Lung microvascular endothelial cell (primary cell): ENCODE results near the gene DCP1B. TPM values are rescaled to one million over a fixed set of nuclear protein-coding genes. Genes with fewer than 3 reads are reported as not detected.

Source experiments
- DNase-seq, 2 donors: peaks; one replicate each; pipeline versions ENCODE4 v3.0.0 to v3.0.0-alpha.2; 2010; ENCODE audit warnings: low read depth in 2 of 2
- total RNA-seq: library from RNA; depleted of rRNA; stranded (reverse); fragments of >200 nt; gene quantifications from 2 replicates; pipeline ENCODE4 v1.2.1, GENCODE V29; 2014

The DCP1B gene
- total RNA-seq, 1 donor from 2014 or later: 3.0 TPM

DNA sequence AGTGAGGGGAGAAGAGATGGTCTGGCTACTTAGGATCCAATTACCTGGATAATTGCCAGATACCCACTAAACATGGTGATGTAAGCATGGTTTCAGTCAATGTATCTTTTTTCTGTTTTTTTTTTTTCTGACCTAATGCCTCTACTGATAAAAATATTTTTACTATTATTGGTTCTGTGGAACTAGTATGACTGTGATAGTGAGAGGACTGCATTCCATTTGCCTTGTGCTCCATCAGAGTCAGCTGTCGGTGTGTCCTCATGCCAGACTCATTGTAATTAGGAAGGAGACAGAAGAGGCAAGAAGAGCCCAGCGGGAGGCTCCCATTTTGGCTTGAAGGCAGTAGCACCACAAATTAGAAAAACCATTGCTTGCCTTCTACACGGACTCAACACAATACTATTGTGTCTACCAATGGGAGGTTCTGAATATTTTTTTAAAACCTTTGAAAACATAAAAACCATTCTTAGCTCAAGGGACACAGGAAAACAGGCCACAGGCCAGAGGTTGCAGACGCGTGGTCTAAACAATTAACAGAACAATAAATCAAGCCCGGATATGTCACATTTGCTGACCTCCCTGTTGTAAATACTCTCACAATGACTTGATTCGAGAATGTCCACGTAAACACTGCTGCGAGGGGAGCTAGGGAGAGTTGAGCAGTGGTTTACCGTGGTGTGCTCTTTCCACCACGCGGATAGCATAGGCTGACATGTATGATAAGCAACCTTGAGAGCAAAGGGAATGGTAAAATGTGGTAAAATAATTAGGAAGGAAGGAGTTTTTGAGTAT is 13.5 kb upstream of the DCP1B start:
- peak; percentile 26 to 65 for DNase-seq

GRCh38 chr12:2016862-2017545 is 12.7 kb upstream of the DCP1B start:
- no peak for DNase-seq

DNA sequence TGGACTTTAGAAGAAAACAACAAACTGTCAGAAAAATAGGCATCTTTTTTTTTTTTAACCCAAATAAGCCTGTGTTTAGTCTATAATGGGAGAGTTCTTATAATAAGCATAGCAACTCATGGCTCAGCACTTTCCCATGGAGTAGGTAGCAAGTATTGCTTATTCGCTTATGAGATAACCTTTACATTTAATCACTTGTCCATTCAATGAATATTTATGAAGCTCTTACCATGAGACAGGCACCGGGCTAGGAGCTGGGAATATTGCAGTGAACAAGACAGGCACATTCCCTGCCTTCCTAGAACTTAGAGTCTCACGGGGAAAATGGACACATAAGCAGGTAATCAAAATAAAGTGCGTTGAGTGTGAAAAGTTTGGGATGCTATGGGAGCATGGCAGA is 10.0 kb upstream of the DCP1B start:
- DNase-seq: no peak

- peak in 1 of 2 donors; percentile 24 for DNase-seq
Measured at GRCh38 chr12:2013527-2014223, 9.4 kb upstream of the DCP1B start.

DNA sequence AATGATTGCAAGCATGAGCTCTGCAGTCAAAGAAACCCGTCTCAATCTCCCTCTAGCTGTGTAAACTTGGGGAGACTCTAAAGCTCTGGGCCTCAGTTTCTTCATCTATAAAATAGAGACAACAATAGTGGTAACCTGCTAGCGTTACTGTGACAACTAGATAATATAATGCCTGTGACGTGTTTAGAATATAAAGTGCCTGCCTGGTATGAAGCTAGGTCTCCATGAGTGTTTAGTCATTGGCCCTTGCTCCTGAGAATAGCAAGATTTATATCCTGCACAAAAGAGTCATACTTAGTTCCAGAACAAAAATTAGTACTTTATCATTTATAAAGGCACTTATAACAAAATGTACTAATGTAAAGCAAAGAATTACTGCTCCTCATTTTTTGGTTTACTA is 8.8 kb upstream of the DCP1B start:
- no peak for DNase-seq

DNA sequence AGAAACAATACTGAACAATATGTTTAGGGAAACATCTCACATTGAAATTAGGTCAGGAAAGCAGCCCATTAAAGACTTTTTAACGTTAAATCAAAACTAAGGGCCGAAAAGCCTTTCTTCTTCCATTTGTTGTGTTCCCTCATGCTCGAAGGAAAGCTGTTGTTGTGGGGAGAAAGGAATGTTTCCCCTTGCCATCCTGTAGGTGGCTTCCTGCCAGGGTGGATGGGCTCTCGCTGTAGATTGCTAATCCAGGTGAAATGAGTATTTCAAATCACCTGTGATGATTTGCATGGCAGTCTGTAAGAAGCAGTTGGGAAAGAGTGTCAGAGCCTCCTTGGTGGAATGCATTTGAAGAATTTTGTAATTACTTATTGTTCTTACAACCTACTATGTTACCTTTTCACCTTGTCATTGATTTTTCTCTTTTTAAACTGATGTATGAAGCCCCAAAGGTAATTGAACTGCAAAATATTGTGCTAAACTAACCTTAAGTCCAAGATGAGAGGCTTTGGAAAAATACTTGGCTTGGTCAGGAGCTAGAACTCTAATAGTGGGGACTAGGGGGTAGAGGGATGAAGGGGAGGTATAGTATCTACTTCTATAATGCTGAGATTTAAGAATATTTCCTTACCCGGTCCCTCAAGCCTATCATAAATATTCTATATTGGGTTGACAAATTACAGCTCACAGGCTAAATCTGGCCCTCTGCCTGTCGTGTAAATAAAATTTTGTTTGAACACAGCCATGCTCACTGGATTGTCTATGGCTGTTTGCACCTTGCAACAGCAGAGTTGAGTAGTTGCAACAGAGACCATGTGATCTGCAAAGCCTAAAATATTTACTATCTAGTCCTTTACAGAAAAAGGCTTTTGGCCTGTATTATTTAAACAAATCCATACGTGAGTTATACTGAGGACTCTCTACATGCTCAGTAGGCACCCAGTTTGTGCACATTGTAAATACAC is 7.7 kb upstream of the DCP1B start:
- no peak for DNase-seq

DNA sequence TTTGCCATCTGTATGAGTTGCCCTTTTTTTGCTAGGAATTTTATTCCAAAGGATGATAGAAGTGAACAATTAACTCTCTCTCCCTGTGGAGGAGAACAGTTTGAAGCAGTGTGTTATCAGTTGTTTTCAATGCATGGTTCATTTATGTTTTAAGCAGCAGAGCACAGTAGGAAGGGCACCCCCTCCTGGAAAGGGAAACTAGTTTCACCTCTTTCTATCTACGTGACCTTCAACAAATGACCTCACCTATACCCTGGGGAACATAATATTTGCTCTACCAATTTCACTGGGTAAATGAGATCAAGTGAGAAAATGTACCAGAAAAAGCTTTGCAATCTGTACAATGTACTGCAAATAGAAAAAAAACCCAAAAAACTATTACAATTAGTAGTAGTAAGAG is 5.4 kb upstream of the DCP1B start:
- DNase-seq: no peak

DNA sequence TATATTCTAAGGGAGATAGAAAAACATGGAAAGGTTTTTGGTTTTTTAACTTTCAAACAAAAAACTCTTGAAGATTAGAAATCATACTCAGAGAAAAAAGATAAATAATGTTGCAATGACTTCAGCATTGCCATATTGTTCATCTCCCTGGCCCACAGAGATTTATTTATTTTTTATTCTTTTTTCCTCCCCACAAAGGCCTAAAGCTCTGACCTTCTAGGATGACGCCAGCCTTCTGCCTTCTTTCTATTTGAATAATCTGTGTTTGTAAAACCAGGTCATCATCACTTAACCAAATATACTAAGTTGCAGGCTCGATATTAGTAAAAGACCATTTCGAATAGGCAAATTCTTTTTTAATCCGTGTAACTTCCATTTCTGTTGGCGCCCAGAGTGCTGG is 4.4 kb upstream of the DCP1B start:
- no peak for DNase-seq

DNA sequence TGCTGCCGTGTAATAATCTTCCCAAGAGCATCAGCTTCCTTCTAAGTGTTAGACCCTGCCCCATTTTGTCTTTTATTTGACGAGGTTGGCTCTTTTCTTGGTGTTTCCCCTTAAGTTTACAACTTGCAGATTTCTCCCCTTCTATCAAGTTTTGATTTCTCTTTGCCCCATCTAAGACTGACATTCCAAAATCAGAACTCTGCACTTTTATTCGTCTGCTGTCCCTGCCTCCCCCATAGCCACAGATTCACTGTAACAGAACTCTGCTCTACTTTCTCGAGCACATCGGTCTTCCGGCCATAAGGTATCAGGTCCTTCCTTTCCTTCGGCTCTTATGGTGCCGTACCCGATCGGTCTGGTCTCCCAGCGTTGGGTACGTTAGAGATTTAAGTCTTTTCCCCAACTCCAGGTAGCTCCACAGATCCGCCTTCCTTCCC is 563 bp downstream of the DCP1B start:
- no peak for DNase-seq

DNA sequence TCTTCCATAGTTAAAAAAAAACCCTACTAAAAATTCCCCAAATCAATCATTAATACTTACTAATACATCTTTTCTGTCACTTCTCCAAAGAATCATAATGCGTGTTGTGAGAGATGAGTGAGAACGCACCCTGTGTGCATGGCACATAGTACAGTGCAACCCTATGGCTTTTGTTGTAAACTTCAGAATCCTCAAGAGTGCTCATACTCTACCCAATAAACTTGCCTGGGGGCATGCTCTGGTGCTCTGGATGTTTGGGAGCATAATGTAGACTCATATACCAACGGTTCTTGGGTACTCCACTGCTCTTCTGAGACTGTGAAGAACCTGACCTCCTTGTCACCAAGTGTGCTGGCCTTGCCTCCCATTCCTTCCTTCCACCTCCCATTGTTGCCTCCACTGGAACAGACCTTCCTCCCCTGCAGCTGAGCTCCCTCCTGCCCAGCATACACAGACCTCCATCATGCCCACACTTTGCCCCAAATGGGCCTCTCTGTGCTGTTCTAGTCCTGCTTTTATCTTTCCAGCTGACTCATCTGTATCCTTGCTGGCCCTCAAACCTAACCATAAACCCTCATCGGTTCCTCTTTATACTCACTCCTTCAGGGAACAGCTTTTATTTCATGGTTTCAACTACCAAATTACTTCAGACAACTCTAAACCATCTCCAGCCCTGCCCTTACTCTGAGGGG is 8.9 kb downstream of the DCP1B start:
- no peak for DNase-seq

DNA sequence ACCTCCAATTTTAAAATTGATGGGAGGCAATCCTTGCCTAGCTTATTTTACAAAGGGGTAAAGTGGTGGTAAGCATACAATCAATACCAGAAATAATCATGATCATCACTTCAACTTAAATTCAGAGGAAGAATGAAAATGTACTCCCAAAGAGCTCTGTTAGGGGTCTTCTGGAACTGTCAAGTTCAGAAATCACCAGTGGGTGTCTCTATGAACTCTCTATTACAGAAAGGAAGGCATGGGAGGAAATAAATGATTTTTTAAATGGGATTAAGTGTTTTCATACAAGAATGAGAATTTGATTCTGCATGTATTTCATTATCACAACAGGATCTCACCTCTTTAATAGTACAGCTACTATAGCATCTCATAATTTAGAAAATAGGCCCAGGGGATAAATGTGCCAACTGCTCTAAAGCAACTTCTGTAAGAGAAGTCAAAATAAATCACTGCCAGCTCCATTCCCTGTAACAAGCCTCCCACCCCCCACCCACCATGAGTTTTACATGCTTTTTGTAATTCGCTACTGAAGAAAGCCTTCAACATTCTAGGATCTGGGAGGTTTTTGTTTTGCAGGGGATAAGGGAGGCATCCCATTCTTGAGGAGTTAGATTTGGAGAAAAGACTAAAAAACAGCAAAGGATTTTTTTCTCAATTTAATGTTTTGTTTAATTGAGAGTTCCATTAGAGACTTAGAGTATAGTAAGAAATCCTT is 9.7 kb downstream of the DCP1B start:
- peak in 1 of 2 donors; percentile 7 for DNase-seq

DNA sequence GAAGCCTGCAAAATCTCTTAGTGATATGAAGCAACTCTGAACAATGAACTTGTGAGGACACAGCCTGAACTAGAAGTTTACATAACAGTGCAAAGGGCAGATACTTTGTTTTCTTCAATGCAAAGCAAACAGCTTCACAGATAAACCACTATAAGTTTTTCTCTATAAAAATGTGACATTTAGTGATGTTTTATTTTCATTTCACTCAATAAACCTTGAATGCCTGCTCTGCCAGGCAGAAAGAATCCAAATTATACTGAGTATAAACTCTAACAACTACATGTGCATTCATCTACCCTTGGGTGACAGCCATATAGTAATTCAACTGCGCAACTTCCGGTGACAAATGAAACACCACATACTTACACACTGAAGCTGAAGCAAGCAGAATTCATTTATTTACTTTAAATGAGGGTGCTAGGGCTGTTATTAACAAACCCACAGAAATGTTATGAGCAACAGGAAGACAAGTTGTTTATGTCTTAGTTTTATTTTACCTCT is 10.3 kb downstream of the DCP1B start:
- peak in 1 of 2 donors; percentile 84 for DNase-seq

DNA sequence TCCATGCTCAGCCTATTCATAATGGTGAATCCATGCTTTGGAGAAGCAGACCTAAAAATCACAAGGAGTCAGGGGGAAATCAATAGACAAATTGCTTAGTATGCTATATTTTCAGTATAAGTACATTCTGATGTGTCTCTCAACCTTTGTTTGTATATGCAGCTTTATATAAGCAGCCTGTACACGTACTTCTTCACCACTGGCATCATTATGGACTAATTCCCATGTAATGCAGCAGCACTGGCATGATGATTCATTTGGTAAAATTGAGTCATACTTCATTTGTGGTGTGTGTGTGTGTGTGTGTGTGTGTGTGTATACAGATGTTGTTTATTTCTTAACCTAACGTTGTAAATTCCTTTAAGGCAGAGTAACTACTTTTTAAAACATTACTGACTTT is 10.9 kb downstream of the DCP1B start:
- DNase-seq: peak; percentile 11 to 88

GRCh38 chr12:1992732-1993131 is 11.5 kb downstream of the DCP1B start:
- DNase-seq: no peak

DNA sequence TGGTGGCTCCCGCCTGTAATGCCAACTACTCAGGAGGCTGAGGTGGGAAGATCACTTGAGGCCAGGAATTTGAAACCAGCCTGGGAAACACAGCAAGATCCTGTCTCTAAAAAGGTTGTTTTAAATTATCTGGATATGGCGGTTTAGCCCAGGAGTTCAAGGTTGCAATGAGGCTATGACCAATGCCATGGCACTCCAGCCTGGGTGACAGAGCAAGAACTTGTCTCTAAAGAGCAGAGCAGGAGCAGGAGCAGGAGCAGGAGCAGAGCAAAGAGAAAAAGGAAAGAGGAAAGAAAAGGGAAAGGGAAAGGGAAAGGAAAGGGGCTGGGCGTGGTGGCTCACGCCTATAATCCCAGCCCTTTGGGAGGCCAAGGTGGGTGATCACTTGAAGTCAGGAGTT is 15.1 kb downstream of the DCP1B start:
- no peak for DNase-seq

GRCh38 chr12:1984759-1985158 is 19.5 kb downstream of the DCP1B start:
- DNase-seq: peak in 1 of 2 donors; percentile 1

- DNase-seq: no peak
Measured at GRCh38 chr12:1980282-1980681, 24.0 kb downstream of the DCP1B start.

DNA sequence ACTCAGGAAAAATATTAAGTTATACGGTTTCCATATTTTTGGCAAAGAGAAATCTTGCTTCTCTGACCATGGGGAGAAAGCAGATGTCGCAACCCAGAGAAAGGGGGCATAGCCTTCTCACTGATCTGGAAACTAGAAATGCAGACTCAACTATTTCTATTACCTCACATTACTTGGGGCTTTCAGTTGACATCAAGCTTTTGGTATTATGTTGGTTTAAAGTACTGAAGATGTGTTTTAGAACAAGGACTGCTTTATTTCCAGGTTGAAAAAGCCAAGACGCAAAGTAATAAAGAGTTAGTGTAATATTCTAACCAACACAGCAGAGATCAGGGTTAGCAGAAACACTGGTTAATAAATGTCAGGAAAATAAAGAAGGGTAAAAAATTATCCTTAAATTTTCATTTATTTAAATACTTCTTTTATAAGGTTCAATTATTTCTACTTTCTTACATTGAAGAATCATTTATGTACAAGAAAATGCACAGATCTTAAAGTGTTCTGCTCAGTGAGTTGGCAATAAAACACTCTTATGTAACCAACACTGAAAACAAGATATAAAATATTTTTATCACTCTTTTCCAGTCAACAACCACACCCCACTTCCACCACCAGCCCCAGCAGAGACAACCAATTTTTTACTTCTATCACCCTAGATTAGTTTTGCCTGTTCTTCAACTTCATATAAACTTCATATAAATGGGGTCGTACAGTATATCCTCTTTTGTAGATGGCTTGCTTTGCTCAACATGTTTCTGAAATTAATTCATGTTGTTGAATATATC is 26.0 kb downstream of the DCP1B start:
- no peak for DNase-seq

GRCh38 chr12:1977588-1977987 is 26.7 kb downstream of the DCP1B start:
- DNase-seq: no peak
